ENCODE data around the gene TUBD1. TPM values are rescaled to one million over a fixed set of nuclear protein-coding genes. Genes with fewer than 3 reads are reported as not detected.
"Not testable (repeated sequence)": the region's sequence is repeated elsewhere in the genome, so short reads cannot be mapped to it uniquely, and the experiment has no call there.

TUBD1 gene
- total RNA-seq, 1 experiment from 2014 or later, result 12.6 TPM

- no peaks in the 10 kb centered on the region for H3K9me3 Mint-ChIP-seq (ENCODE audit: low read depth, unreplicated experiment)
- H3K4me3 Mint-ChIP-seq (ENCODE audit: low read depth, unreplicated experiment), result peak overlapping the region; percentile 69
- H3K27me3 Mint-ChIP-seq (ENCODE audit: unreplicated experiment), result no peaks in the 10 kb centered on the region
- intact Hi-C loops (cut with micrococcal nuclease; ENCODE audit: unreplicated experiment), result no loop called here
- peak overlapping the region; percentile 100 for H3K27ac Mint-ChIP-seq (ENCODE audit: unreplicated experiment)
- H3K4me1 Mint-ChIP-seq (ENCODE audit: low read depth, unreplicated experiment), result peaks cover 9% of the 10 kb centered on the region
- TF ChIP-seq CTCF (IDR thresholded peaks at IDR 0.05; ENCODE audit: unreplicated experiment), result no peak
- no TSS peak for BruUV-seq (replicated peaks)
- H3K36me3 Mint-ChIP-seq (ENCODE audit: insufficient read depth, unreplicated experiment), result peaks cover 100% of the 10 kb centered on the region
- DNase-seq, result peak; percentile 66
- CTCF ChIA-PET, result interaction anchor here (0.6 to 1.5 kb wide), 5 partner anchors 14 to 89 kb away, joined by 4 to 14 read pairs (median 5); no protein-coding TSS in a partner anchor
These were observed 49.7 kb downstream of the TUBD1 start for GRCh38 chr17:59842901-59843652.

- H3K4me1 Mint-ChIP-seq (ENCODE audit: low read depth, unreplicated experiment); H3K27me3 Mint-ChIP-seq (ENCODE audit: unreplicated experiment); H3K9me3 Mint-ChIP-seq (ENCODE audit: low read depth, unreplicated experiment); DNase-seq; intact Hi-C loops (cut with micrococcal nuclease; ENCODE audit: unreplicated experiment): not testable (repeated sequence)
- peak overlapping the region; percentile 69 for H3K4me3 Mint-ChIP-seq (ENCODE audit: low read depth, unreplicated experiment)
- peak overlapping the region; percentile 100 for H3K27ac Mint-ChIP-seq (ENCODE audit: unreplicated experiment)
- H3K36me3 Mint-ChIP-seq (ENCODE audit: insufficient read depth, unreplicated experiment), result peaks cover 100% of the 10 kb centered on the region
- CTCF ChIA-PET, result interaction anchor here (0.8 kb wide), 1 partner anchor 15 kb away, joined by 6 read pairs; no protein-coding TSS in a partner anchor
- BruUV-seq (replicated peaks), result TSS peak; percentile 41
These were observed 50.9 kb downstream of the TUBD1 start for GRCh38 chr17:59841882-59842263.

- peak overlapping the region; percentile 69 for H3K4me3 Mint-ChIP-seq (ENCODE audit: low read depth, unreplicated experiment)
- H3K36me3 Mint-ChIP-seq (ENCODE audit: insufficient read depth, unreplicated experiment), result peaks cover 100% of the 10 kb centered on the region
- BruUV-seq (replicated peaks); H3K9me3 Mint-ChIP-seq (ENCODE audit: low read depth, unreplicated experiment); H3K4me1 Mint-ChIP-seq (ENCODE audit: low read depth, unreplicated experiment); intact Hi-C loops (cut with micrococcal nuclease; ENCODE audit: unreplicated experiment); DNase-seq; CTCF ChIA-PET; H3K27me3 Mint-ChIP-seq (ENCODE audit: unreplicated experiment): not testable (repeated sequence)
- peak overlapping the region; percentile 100 for H3K27ac Mint-ChIP-seq (ENCODE audit: unreplicated experiment)
These were observed 51.5 kb downstream of the TUBD1 start for GRCh38 chr17:59841091-59841881.

GRCh38 chr17:59840329-59841090 lies 52.2 kb downstream of the TUBD1 start:
- Mint-ChIP-seq H3K4me3 (ENCODE audit: low read depth, unreplicated experiment) (peak overlapping the region; percentile 69), H3K27ac (ENCODE audit: unreplicated experiment) (peak overlapping the region; percentile 100), H3K36me3 (ENCODE audit: insufficient read depth, unreplicated experiment) (peaks cover 93% of the 10 kb centered on the region), H3K4me1 (ENCODE audit: low read depth, unreplicated experiment) (peaks cover 8% of the 10 kb centered on the region), H3K27me3 (ENCODE audit: unreplicated experiment) (no peaks in the 10 kb centered on the region), H3K9me3 (ENCODE audit: low read depth, unreplicated experiment) (no peaks in the 10 kb centered on the region)
- no peak for TF ChIP-seq CTCF (IDR thresholded peaks at IDR 0.05; ENCODE audit: unreplicated experiment)
- intact Hi-C loops (cut with micrococcal nuclease; ENCODE audit: unreplicated experiment), result no loop called here
- CTCF ChIA-PET, result interaction anchor here (2.1 kb wide), 1 partner anchor 86 kb away, joined by 6 read pairs; no protein-coding TSS in a partner anchor
- no peak for DNase-seq
- BruUV-seq (replicated peaks), result no TSS peak

Data from Calu3 (cell line).